Smooth muscle cell (in vitro differentiated cells): ENCODE data around the gene BCR. TPM values are rescaled to one million over a fixed set of nuclear protein-coding genes. Genes with fewer than 3 reads are reported as not detected.

ENCODE experiments used
- DNase-seq: peaks from one replicate; lab custom pipeline; 2025; ENCODE audit not compliant: unreplicated experiment; lab: John Stamatoyannopoulos, UW
- H2AFZ ChIP-seq: fragments of 200-600 bp; sonication (generic); 2 replicates; pipeline ENCODE4 v1.6.0; 2016; ENCODE audit warnings: antibody characterized with exemption, low read depth, mild to moderate bottlenecking
- H3F3A ChIP-seq: fragments of 200-600 bp; sonication (generic); 2 replicates; pipeline ENCODE4 v1.6.0; 2017; ENCODE audit warnings: antibody characterized with exemption, low read depth
- H3K27ac ChIP-seq: fragments of 200-600 bp; sonication (generic); 2 replicates; pipeline ENCODE4 v1.5.1; 2016; ENCODE audit warnings: low read depth, mild to moderate bottlenecking
- H3K27me3 ChIP-seq: fragments of 200-600 bp; sonication (generic); 2 replicates; pipeline ENCODE4 v1.6.1; 2016; ENCODE audit warnings: low read depth, mild to moderate bottlenecking
- H3K36me3 ChIP-seq: fragments of 200-600 bp; sonication (generic); 2 replicates; pipeline ENCODE4 v1.5.1; 2016; ENCODE audit warnings: low read depth
- H3K4me1 ChIP-seq: fragments of 200-600 bp; sonication (generic); 2 replicates; pipeline ENCODE4 v1.5.1; 2016; ENCODE audit warnings: low read depth
- H3K4me2 ChIP-seq: fragments of 200-600 bp; sonication (generic); 2 replicates; pipeline ENCODE4 v1.6.0; 2016; ENCODE audit warnings: mild to moderate bottlenecking
- H3K4me3 ChIP-seq: fragments of 200-600 bp; sonication (generic); 2 replicates; pipeline ENCODE4 v1.5.1; 2016; ENCODE audit warnings: mild to moderate bottlenecking
- H3K79me2 ChIP-seq: fragments of 200-600 bp; sonication (generic); 2 replicates; pipeline ENCODE4 v1.6.0; 2016; ENCODE audit warnings: low read depth, mild to moderate bottlenecking
- H3K9ac ChIP-seq: fragments of 200-600 bp; sonication (generic); 2 replicates; pipeline ENCODE4 v1.6.0; 2016; ENCODE audit warnings: low read depth
- H3K9me3 ChIP-seq: fragments of 200-600 bp; sonication (generic); replicated peaks from 2 replicates; pipeline ENCODE4 v1.5.1; 2016; ENCODE audit warnings: low read depth
- H4K20me1 ChIP-seq: fragments of 200-600 bp; sonication (generic); 2 replicates; pipeline ENCODE4 v1.6.0; 2016; ENCODE audit warnings: low read depth
- CTCF ChIP-seq: fragments of 200-600 bp; sonication (generic); IDR thresholded peaks from 2 replicates; pipeline ENCODE4 v1.5.1; 2017; ENCODE audit warnings: borderline replicate concordance, mild to moderate bottlenecking, antibody characterized with exemption; ENCODE audit not compliant: insufficient read depth, poor library complexity, severe bottlenecking
- WGBS: methylation state at CpG from one replicate; pipeline ENCODE4 v1.1.7; 2016; ENCODE audit warnings: low lambda C conversion rate; 5-methylcytosine and 5-hydroxymethylcytosine counted together
- polyA plus RNA-seq: library from polyadenylated mRNA; unstranded; fragments of >200 nt; fragmentation: Nextera tagmentation; extraction: Ambion mirVana; gene quantifications from 2 replicates; pipeline ENCODE4 v1.2.1, GENCODE V29; 2016
- total RNA-seq: library from RNA; depleted of rRNA; stranded (reverse); fragments of >200 nt; gene quantifications from 2 replicates; pipeline ENCODE4 v1.2.3, GENCODE V29; 2014

BCR gene
- total and polyA plus RNA-seq, 2 experiments from 2014 or later, result 11.1 to 13.4 TPM

- Histone ChIP-seq H3K9me3 (no peaks in the 10 kb centered on the region), H3K4me1 (peaks cover 25% of the 10 kb centered on the region), H3K9ac (no peak overlapping the region), H3F3A (peaks cover 6% of the 10 kb centered on the region), H2AFZ (no peak overlapping the region), H4K20me1 (peaks cover 100% of the 10 kb centered on the region), H3K4me2 (peak overlapping the region; percentile 67), H3K36me3 (no peaks in the 10 kb centered on the region), H3K27ac (no peak overlapping the region), H3K4me3 (no peak overlapping the region), H3K27me3 (no peaks in the 10 kb centered on the region), H3K79me2 (peaks cover 64% of the 10 kb centered on the region)
- 79% methylated on average over 12 of the region's 12 CpGs for WGBS
- no peak for TF ChIP-seq CTCF
- no peak for DNase-seq
Observed at GRCh38 chr22:23218053-23218866, 38.0 kb downstream of the BCR start.

- Histone ChIP-seq H3K27ac (no peak overlapping the region), H3K27me3 (no peaks in the 10 kb centered on the region), H3K4me2 (peak overlapping the region; percentile 67), H3F3A (peaks cover 6% of the 10 kb centered on the region), H3K9me3 (no peaks in the 10 kb centered on the region), H3K4me1 (peaks cover 25% of the 10 kb centered on the region), H3K4me3 (no peak overlapping the region), H3K36me3 (no peaks in the 10 kb centered on the region), H3K9ac (no peak overlapping the region), H3K79me2 (peaks cover 64% of the 10 kb centered on the region), H4K20me1 (peaks cover 100% of the 10 kb centered on the region), H2AFZ (no peak overlapping the region)
- TF ChIP-seq CTCF, result no peak
- 5% methylated on average over 11 of the region's 11 CpGs for WGBS
- DNase-seq, result peak; percentile 13
Observed at GRCh38 chr22:23218867-23219251, 38.5 kb downstream of the BCR start.

GRCh38 chr22:23219317-23219716, 39.0 kb downstream of the BCR start:
- Histone ChIP-seq H3K9ac (no peak overlapping the region), H3K27me3 (no peaks in the 10 kb centered on the region), H3K36me3 (no peaks in the 10 kb centered on the region), H3K79me2 (peaks cover 64% of the 10 kb centered on the region), H3K27ac (no peak overlapping the region), H3F3A (peaks cover 6% of the 10 kb centered on the region), H3K4me3 (no peak overlapping the region), H3K4me2 (peak overlapping the region; percentile 67), H3K4me1 (peaks cover 25% of the 10 kb centered on the region), H2AFZ (no peak overlapping the region), H4K20me1 (peaks cover 100% of the 10 kb centered on the region), H3K9me3 (no peaks in the 10 kb centered on the region)
- 83% methylated on average over 10 of the region's 10 CpGs for WGBS
- DNase-seq, result no peak
- TF ChIP-seq CTCF, result no peak
